ENCODE measurements around the gene NR1D1. TPM values are rescaled to one million over a fixed set of nuclear protein-coding genes. Genes with fewer than 3 reads are reported as not detected.

The NR1D1 gene
- total and polyA plus RNA-seq, 2 of the 8 experiments (the other 6 are each of a cell fraction or from before 2014, with no cell fraction given), result 1.5 to 4.6 TPM

DNA sequence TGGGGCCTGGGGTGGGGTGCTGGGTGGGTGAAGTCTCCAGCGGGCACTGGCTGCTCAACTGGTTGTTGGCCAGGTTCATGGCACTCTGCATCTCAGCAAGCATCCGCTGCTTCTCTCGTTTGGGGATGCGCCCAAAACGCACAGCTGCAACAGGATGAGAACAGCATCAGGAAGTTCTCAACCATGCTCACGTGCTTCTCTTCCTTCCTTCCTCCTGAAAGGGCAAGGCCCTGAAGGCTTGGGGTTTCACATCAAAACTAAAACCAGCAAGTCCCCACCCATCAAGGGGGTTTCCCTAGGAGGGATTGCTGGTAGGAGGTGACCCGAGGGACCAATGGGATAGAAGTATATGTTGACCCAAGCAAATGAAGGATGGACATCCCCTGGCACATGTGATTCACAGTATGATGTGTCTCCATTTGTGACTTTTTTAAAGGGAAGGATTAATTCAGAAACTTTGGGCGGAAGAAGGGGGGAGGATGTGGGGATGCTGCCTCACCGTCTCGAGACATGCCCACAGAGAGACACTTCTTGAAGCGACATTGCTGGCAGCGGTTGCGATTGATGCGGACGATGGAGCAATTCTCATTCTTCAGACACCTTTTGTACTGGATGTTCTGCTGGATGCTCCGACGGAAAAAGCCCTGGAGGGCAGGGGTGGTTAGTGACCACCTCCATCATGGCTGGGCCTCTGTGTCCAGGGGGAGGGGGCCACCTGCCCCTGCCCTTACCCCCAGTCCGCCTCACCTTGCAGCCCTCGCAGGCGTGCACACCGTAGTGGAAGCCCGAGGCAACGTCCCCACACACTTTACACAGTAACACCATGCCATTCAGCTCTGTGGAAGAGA is 4.2 kb downstream of the NR1D1 start:
- Histone ChIP-seq H2BK120ac (replicated peaks; ENCODE audit: low read depth, low read length) (no peak overlapping the region), H2AK5ac (ENCODE audit: low read depth, low read length) (no peak overlapping the region), H3K27me3 (replicated peaks in 1 of 4; ENCODE audit: control insufficient read depth in 3 of 4, extremely low read depth in 1 of 4, insufficient read depth in 3 of 4, low read length in 3 of 4) (peaks cover 6 to 23% (median 15%) of the 10 kb centered on the region in 4 experiments; a peak in 6 of 7 replicates), H4K20me1 (replicated peaks in 1 of 2; ENCODE audit: control insufficient read depth in 1 of 2, insufficient read depth in 2 of 2, low read length in 2 of 2) (no peaks in the 10 kb centered on the region), H3K79me1 (ENCODE audit: low read depth, low read length) (peaks cover 4% of the 10 kb centered on the region; the same call in 1 of the 2 replicates), H2BK12ac (ENCODE audit: low read depth, low read length) (no peak overlapping the region), H4K91ac (replicated peaks; ENCODE audit: insufficient read length, low read length) (no peak overlapping the region), H2BK5ac (ENCODE audit: low read depth, low read length) (no peak overlapping the region), H3K23me2 (ENCODE audit: low read depth, low read length) (peaks cover 10% of the 10 kb centered on the region; the same call in 1 of the 2 replicates), H3K56ac (replicated peaks; ENCODE audit: insufficient read length, low read depth, low read length) (no peak overlapping the region), H3K4me2 (ENCODE audit: insufficient read depth in 1 of 2, low read depth in 2 of 2, low read length in 2 of 2) (no peak overlapping the region), H2BK20ac (ENCODE audit: low read length) (no peak overlapping the region), H3K9me3 (ENCODE audit: insufficient read depth in 2 of 2, low read depth in 1 of 2, low read length in 1 of 2) (peaks cover 0 to 6% of the 10 kb centered on the region in 2 experiments; a peak in 1 of 4 replicates), H3K18ac (ENCODE audit: extremely low read depth, low read length) (no peak overlapping the region), H3K9ac (replicated peaks in 1 of 4; ENCODE audit: extremely low read depth in 1 of 4, low read depth in 3 of 4, low read length in 3 of 4) (no peak overlapping the region), H3K27ac (ENCODE audit: low read depth, low read length) (no peak overlapping the region), H3K4ac (replicated peaks; ENCODE audit: insufficient read length, low read depth, low read length) (no peak overlapping the region), H2AFZ (ENCODE audit: low read length) (no peak overlapping the region), H3K4me1 (replicated peaks in 1 of 4; ENCODE audit: control insufficient read depth in 3 of 4, insufficient read depth in 4 of 4, low read length in 3 of 4) (peaks cover 8 to 29% (median 23%) of the 10 kb centered on the region in 4 experiments), H4K5ac (ENCODE audit: insufficient read length, low read depth, low read length) (no peak overlapping the region), H3K14ac (ENCODE audit: insufficient read length) (no peak overlapping the region), H3K79me2 (ENCODE audit: control insufficient read depth in 1 of 2, insufficient read depth in 2 of 2, low read length in 2 of 2) (no peaks in the 10 kb centered on the region; a peak in 1 of 4 replicates), H2BK15ac (ENCODE audit: low read length) (no peak overlapping the region), H3K4me3 (ENCODE audit: extremely low read depth in 1 of 4, insufficient read depth in 2 of 4, low read depth in 3 of 4, low read length in 4 of 4) (no peak overlapping the region), H3K23ac (ENCODE audit: insufficient read length) (no peak overlapping the region), H4K8ac (ENCODE audit: extremely low read depth, insufficient read depth, low read length) (peak overlapping the region; percentile 30; the same call in 1 of the 2 replicates), H3K36me3 (ENCODE audit: control insufficient read depth in 2 of 4, insufficient read depth in 4 of 4, low read length in 3 of 4) (peaks cover 0 to 27% (median 14%) of the 10 kb centered on the region in 4 experiments; a peak in 5 of 8 replicates)
- 93% methylated on average over 22 of the region's 23 CpGs; no CpG with 5 or more reads in 1 of the 2 experiments for WGBS, 2 experiments (ENCODE audit: extremely low coverage in 1 of 2, insufficient coverage in 1 of 2, insufficient read length in 1 of 2, insufficient replicate concordance in 2 of 2, low coverage in 1 of 2, low lambda C conversion rate in 2 of 2, missing lambda C conversion rate in 1 of 2)
- POLR2A ChIA-PET (ENCODE audit: partially characterized antibody), result interaction anchor here (0.9 to 20.8 kb wide), 3 partner anchors 20 to 78 kb away, joined by 3 to 399 read pairs (median 3); partner anchors contain the start of gene MSL1
- CTCF ChIA-PET (ENCODE audit: partially characterized antibody), result interaction anchor here (1.3 to 8.5 kb wide), 6 partner anchors 10 to 60 kb away, joined by 3 to 85 read pairs (median 20); no protein-coding TSS in a partner anchor
- FAIRE-seq, result no peak
- TF ChIP-seq POLR2AphosphoS5 (IDR thresholded peaks at IDR 0.05; ENCODE audit: low read depth, low read length), result no peak
- no peak for TF ChIP-seq SP4 (IDR thresholded peaks at IDR 0.05; ENCODE audit: low read length)
- no peak for TF ChIP-seq RAD21 (IDR thresholded peaks at IDR 0.05 in 1 of 2, conservative IDR thresholded peaks at IDR 0.05 in 1 of 2; ENCODE audit: low read depth in 2 of 2, low read length in 2 of 2)
- TF ChIP-seq KDM1A (IDR thresholded peaks at IDR 0.05; ENCODE audit: borderline replicate concordance, low read length), result no peak
- no peak for TF ChIP-seq SAP30 (IDR thresholded peaks at IDR 0.05; ENCODE audit: insufficient read depth, insufficient replicate concordance, low read length)
- TF ChIP-seq NANOG (IDR thresholded peaks at IDR 0.05; ENCODE audit: insufficient read depth, low read depth, low read length, poor library complexity, severe bottlenecking), result no peak
- no peak for TF ChIP-seq CEBPB (IDR thresholded peaks at IDR 0.05; ENCODE audit: low read depth, low read length)
- TF ChIP-seq TAF7 (optimal IDR thresholded peaks at IDR 0.05; ENCODE audit: borderline replicate concordance, low read depth, low read length), result no peak
- no peak for TF ChIP-seq BRCA1 (IDR thresholded peaks at IDR 0.05; ENCODE audit: low read depth, low read length)
- DNase-seq (ENCODE audit: low read depth in 1 of 2, low spot score in 2 of 2), result no peak

All from H1 (cell line).